Caco-2 (cell line): ENCODE results near the gene GLS. TPM values are rescaled to one million over a fixed set of nuclear protein-coding genes. Genes with fewer than 3 reads are reported as not detected.
A peak's percentile ranks its signal among the peaks of the same experiment; 100 is the strongest.

Source experiments
- BruUV-seq: library from RNA; stranded (reverse); fragments of 400-500 nt; replicated peaks from 2 replicates; lab custom pipeline; 2021; lab: Mats Ljungman, UMichigan
- CTCF ChIA-PET: fragments of 300-600 bp; sonication (Branson Sonifier 250); formaldehyde crosslinking; loops from one replicate; lab custom pipeline; 2022; ENCODE audit warnings: antibody characterized with exemption; lab: Charles Lee
- POLR2A ChIA-PET: fragments of 300-600 bp; sonication (Branson Sonifier 250); formaldehyde crosslinking; loops from one replicate; lab custom pipeline; 2022; ENCODE audit warnings: antibody characterized with exemption; lab: Charles Lee
- DNase-seq, 2 experiments: peaks; one replicate each; pipeline versions ENCODE4 v3.0.0 to v3.0.0-alpha.2; 2020 to 2022
- H3K27me3 ChIP-seq: replicated peaks from 2 replicates; pipeline ENCODE4 v1.6.0; 2011; ENCODE audit warnings: low read length; ENCODE audit not compliant: control insufficient read depth, insufficient read depth
- H3K36me3 ChIP-seq: 2 replicates; pipeline ENCODE4 v1.5.1; 2011; ENCODE audit warnings: low read length; ENCODE audit not compliant: control insufficient read depth, insufficient read depth
- H3K4me1 ChIP-seq: fragments of 250-450 bp; sonication (Bioruptor Pico); 2 replicates; pipeline ENCODE4 v1.5.1; 2020; ENCODE audit warnings: mild to moderate bottlenecking
- H3K4me3 ChIP-seq: 2 replicates; pipeline ENCODE4 v1.5.1; 2011; ENCODE audit warnings: low read depth, mild to moderate bottlenecking, control low read depth, low read length
- H3K9me3 ChIP-seq: fragments of 250-450 bp; sonication (Bioruptor Pico); 2 replicates; pipeline ENCODE4 v1.5.1; 2020; ENCODE audit warnings: mild to moderate bottlenecking, moderate library complexity
- H3K27ac Mint-ChIP-seq: one replicate; pipeline ENCODE4 v1.8.0; 2022; ENCODE audit warnings: mixed read lengths; ENCODE audit not compliant: unreplicated experiment
- H3K27me3 Mint-ChIP-seq: one replicate; pipeline ENCODE4 v1.8.0; 2022; ENCODE audit warnings: mixed read lengths; ENCODE audit not compliant: insufficient read depth, unreplicated experiment
- H3K36me3 Mint-ChIP-seq: one replicate; pipeline ENCODE4 v1.8.0; 2022; ENCODE audit warnings: mild to moderate bottlenecking, mixed read lengths; ENCODE audit not compliant: insufficient read depth, unreplicated experiment
- H3K4me1 Mint-ChIP-seq: one replicate; pipeline ENCODE4 v1.8.0; 2022; ENCODE audit warnings: low read depth, mixed read lengths; ENCODE audit not compliant: unreplicated experiment
- H3K4me3 Mint-ChIP-seq: one replicate; pipeline ENCODE4 v1.8.0; 2022; ENCODE audit warnings: mild to moderate bottlenecking, moderate library complexity, mixed read lengths; ENCODE audit not compliant: unreplicated experiment
- H3K9me3 Mint-ChIP-seq: one replicate; pipeline ENCODE4 v1.8.0; 2022; ENCODE audit warnings: mixed read lengths; ENCODE audit not compliant: unreplicated experiment
- intact Hi-C: fragments of 100-400 bp; cut with micrococcal nuclease; formaldehyde crosslinking; loops from one replicate; pipeline ENCODE4 v1.10.0; 2022; ENCODE audit not compliant: unreplicated experiment
- total RNA-seq: library from RNA; stranded (reverse); gene quantifications from 2 replicates; pipeline ENCODE4 v1.2.3, GENCODE V29; 2022
- TF ChIP-seq, protein P1 (sequence below), 2 experiments: fragments of 200-600 bp in 1 of 2; IDR thresholded peaks; 1 replicate in 1 of 2; 2 replicates in 1 of 2; pipeline versions ENCODE4 v1.5.1 to v1.8.0; 2011 to 2022; ENCODE audit warnings: antibody characterized with exemption in 1 of 2, control low read depth in 1 of 2, inconsistent platforms in 1 of 2, low read depth in 1 of 2, low read length in 1 of 2, mild to moderate bottlenecking in 1 of 2, moderate library complexity in 1 of 2; ENCODE audit not compliant: insufficient read depth in 1 of 2, severe bottlenecking in 1 of 2, unreplicated experiment in 1 of 2

The GLS gene
- total RNA-seq, 1 experiment from 2014 or later = 107 TPM

DNA sequence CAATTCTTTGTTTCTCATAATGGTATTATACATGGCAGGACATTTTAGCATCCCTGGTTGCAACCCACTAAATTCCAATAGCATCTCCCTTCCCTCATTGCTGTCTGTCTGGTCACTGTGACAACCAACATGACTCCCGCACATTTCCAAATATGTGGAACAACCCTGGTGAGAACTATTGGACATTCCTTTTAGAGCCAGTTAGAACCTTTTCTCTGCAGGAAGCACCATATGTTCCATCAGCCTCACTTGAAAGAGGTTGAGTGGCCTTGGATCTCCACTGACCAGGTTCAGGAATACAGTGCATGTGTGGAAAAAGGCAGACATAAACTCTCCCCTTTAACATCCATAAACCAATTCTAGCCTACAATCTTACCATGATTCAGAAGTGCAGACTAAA lies 25.9 kb upstream of the GLS start:
- TF ChIP-seq, protein P1, sequence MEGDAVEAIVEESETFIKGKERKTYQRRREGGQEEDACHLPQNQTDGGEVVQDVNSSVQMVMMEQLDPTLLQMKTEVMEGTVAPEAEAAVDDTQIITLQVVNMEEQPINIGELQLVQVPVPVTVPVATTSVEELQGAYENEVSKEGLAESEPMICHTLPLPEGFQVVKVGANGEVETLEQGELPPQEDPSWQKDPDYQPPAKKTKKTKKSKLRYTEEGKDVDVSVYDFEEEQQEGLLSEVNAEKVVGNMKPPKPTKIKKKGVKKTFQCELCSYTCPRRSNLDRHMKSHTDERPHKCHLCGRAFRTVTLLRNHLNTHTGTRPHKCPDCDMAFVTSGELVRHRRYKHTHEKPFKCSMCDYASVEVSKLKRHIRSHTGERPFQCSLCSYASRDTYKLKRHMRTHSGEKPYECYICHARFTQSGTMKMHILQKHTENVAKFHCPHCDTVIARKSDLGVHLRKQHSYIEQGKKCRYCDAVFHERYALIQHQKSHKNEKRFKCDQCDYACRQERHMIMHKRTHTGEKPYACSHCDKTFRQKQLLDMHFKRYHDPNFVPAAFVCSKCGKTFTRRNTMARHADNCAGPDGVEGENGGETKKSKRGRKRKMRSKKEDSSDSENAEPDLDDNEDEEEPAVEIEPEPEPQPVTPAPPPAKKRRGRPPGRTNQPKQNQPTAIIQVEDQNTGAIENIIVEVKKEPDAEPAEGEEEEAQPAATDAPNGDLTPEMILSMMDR (IDR thresholded peaks at IDR 0.05; ENCODE audit: insufficient read depth in 1 of 2, low read depth in 1 of 2, low read length in 1 of 2, severe bottlenecking in 1 of 2, unreplicated experiment in 1 of 2) = no peak
- Histone ChIP-seq H3K4me3 (no peak overlapping the region), H3K36me3 (peaks cover 2% of the 10 kb centered on the region), H3K27me3 (no peaks in the 10 kb centered on the region), H3K9me3 (no peaks in the 10 kb centered on the region), H3K4me1 (peaks cover 42% of the 10 kb centered on the region)
- Mint-ChIP-seq H3K4me1 (peaks cover 43% of the 10 kb centered on the region), H3K27ac (no peak overlapping the region), H3K4me3 (no peak overlapping the region), H3K36me3 (no peaks in the 10 kb centered on the region), H3K27me3 (no peaks in the 10 kb centered on the region), H3K9me3 (no peaks in the 10 kb centered on the region)
- intact Hi-C loops = loop anchor here (2.0 to 5.0 kb wide), 2 partner anchors 20 to 158 kb away; partner anchors contain the start of gene STAT1
- no peak for DNase-seq
- POLR2A ChIA-PET = no interaction called here
- CTCF ChIA-PET = no interaction called here
- no TSS peak for BruUV-seq

GRCh38 chr2:190855245-190855644 lies 25.4 kb upstream of the GLS start:
- Mint-ChIP-seq H3K36me3 (no peaks in the 10 kb centered on the region), H3K9me3 (no peaks in the 10 kb centered on the region), H3K27me3 (no peaks in the 10 kb centered on the region), H3K4me3 (no peak overlapping the region), H3K4me1 (peaks cover 47% of the 10 kb centered on the region), H3K27ac (no peak overlapping the region)
- Histone ChIP-seq H3K9me3 (no peaks in the 10 kb centered on the region), H3K4me1 (peaks cover 42% of the 10 kb centered on the region), H3K27me3 (no peaks in the 10 kb centered on the region), H3K36me3 (peaks cover 2% of the 10 kb centered on the region), H3K4me3 (no peak overlapping the region)
- ChIA-PET CTCF (no interaction called here), POLR2A (no interaction called here)
- intact Hi-C loops = loop anchor here (2.0 to 5.0 kb wide), 2 partner anchors 20 to 157 kb away; partner anchors contain the start of gene STAT1
- TF ChIP-seq, protein P1 (IDR thresholded peaks at IDR 0.05; ENCODE audit: insufficient read depth in 1 of 2, low read depth in 1 of 2, low read length in 1 of 2, severe bottlenecking in 1 of 2, unreplicated experiment in 1 of 2) = no peak
- BruUV-seq = no TSS peak
- DNase-seq = no peak

DNA sequence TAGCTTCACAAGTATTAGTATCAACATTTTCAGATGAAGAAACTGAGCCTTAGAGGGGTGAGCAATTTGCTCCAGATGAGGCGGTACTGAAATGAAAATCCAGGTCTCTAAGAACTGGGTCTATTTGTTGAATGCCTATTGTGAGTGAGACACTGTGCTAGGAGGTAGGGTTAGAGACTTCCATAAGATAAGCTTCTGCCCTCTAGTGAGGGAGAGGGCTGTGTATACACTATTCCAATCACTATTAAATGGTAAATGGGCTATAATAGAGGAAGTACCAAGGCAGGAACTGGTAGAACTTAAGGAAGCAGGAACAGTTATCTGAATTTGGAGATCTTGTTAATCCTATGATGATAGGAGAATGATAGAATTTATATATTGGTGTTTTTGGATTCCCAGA lies 23.6 kb upstream of the GLS start:
- no peak overlapping the region for H3K4me3 Mint-ChIP-seq
- peaks cover 2% of the 10 kb centered on the region for H3K36me3 ChIP-seq
- no peak overlapping the region for H3K4me3 ChIP-seq
- no peak overlapping the region for H3K27ac Mint-ChIP-seq
- ChIA-PET CTCF (no interaction called here), POLR2A (no interaction called here)
- intact Hi-C loops = loop anchor here (5.0 kb wide), 1 partner anchor 155 kb away; the partner anchor contains the start of gene STAT1
- H3K27me3 ChIP-seq = no peaks in the 10 kb centered on the region
- H3K9me3 Mint-ChIP-seq = no peaks in the 10 kb centered on the region
- DNase-seq = no peak
- H3K36me3 Mint-ChIP-seq = no peaks in the 10 kb centered on the region
- TF ChIP-seq, protein P1 (IDR thresholded peaks at IDR 0.05; ENCODE audit: insufficient read depth in 1 of 2, low read depth in 1 of 2, low read length in 1 of 2, severe bottlenecking in 1 of 2, unreplicated experiment in 1 of 2) = peak in 1 of 2 experiments; percentile 9
- peaks cover 42% of the 10 kb centered on the region for H3K4me1 ChIP-seq
- H3K4me1 Mint-ChIP-seq = peaks cover 49% of the 10 kb centered on the region
- no TSS peak for BruUV-seq
- H3K9me3 ChIP-seq = no peaks in the 10 kb centered on the region
- no peaks in the 10 kb centered on the region for H3K27me3 Mint-ChIP-seq
